HG03066 (cell line): ENCODE measurements around the gene NUP153.

ENCODE experiments used
- ATAC-seq: cut with Tn5 transposase; IDR thresholded peaks from one replicate; pipeline ENCODE4 v1.9.1; 2021; ENCODE audit warnings: low read depth; ENCODE audit not compliant: unreplicated experiment

NUP153 gene

DNA sequence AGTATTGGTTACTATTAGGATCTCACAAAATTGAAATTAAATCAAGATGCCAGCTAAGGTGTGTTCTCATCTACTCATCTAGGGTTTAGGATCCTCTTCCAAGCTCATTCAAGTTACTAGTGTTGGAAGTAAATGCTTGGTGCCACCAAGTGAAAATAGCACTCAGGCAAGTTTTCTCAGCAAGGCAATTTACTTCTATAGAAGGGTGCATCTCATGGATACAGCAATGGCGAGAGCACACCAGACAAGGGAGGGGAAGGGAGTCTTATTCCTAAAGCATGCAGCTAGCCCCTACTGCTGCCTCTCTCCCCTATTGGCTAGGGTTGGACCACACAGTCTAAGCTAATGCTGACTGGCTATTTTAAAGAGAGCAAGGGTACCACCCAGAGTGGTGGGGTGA is 129.7 kb downstream of the NUP153 start:
- ATAC-seq, result no peak

DNA sequence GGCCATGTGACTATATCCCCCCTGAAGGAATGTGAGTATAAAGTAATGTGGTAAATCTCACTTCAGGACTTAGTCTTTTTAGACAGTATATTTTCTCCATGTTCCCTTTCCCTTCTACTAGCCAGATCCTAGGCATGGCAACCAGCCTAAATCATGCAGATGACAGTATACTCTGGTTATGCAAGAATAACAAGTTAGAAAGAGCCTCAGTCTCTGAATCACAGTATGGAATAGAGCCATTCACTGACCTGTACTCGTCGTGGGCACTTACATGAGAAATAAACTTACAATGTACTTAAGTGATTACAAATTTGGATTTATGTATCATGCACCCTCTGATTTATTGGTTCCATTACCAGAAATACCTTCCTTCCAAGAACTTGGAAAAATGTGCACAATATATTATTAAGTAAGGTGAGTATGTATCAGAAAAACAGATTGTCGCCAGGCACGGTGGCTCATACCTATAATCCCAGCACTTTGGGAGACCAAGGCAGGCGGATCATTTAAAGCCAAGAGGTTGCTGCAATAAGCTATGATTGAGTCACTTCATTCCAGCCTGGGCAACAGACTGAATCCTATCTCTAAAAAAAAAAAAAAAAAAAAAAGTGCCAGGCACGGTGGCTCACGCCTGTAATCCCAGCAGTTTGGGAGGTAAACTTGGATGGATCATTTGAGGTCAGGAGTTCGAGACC is 131.7 kb downstream of the NUP153 start:
- ATAC-seq, result no peak

GRCh38 chr6:17565399-17565798 is 141.3 kb downstream of the NUP153 start:
- no peak for ATAC-seq
